Heart left ventricle (tissue), 16 donors: ENCODE results near the gene NAB1. TPM values are rescaled to one million over a fixed set of nuclear protein-coding genes. Genes with fewer than 3 reads are reported as not detected.
A peak's percentile ranks its signal among the peaks of the same experiment; 100 is the strongest.

Experiments used
- ATAC-seq, 4 donors: fragments of 200-7000 bp; cut with Tn5 transposase; one replicate each; pipeline ENCODE4 v1.9.1; 2020 to 2022; ENCODE audit warnings: moderate library complexity in 4 of 4, mild to moderate bottlenecking in 3 of 4, moderate number of reproducible peaks in 1 of 4
- DNase-seq, 5 donors: peaks; one replicate each; pipeline ENCODE4 v3.0.0-alpha.2; 2020
- H3K27ac ChIP-seq, 12 donors: fragments of 200-600 bp; sonication (generic) in 4 of 12; one replicate each; pipeline versions ENCODE4 v1.5.0 to v1.8.0; 2016 to 2022; ENCODE audit warnings: mild to moderate bottlenecking in 2 of 12
- H3K27me3 ChIP-seq, 9 donors: fragments of 200-600 bp; sonication (generic) in 2 of 9; one replicate each; pipeline versions ENCODE4 v1.5.1 to v1.8.0; 2016 to 2022; ENCODE audit warnings: mild to moderate bottlenecking in 3 of 9
- H3K36me3 ChIP-seq, 9 donors: fragments of 200-600 bp; sonication (generic) in 2 of 9; one replicate each; pipeline versions ENCODE4 v1.5.0 to v1.8.0; 2018 to 2022; ENCODE audit warnings: mild to moderate bottlenecking in 2 of 9
- H3K4me1 ChIP-seq, 12 donors: fragments of 200-600 bp; sonication (generic) in 4 of 12; one replicate each; pipeline versions ENCODE4 v1.5.0 to v1.8.0; 2016 to 2022; ENCODE audit warnings: mild to moderate bottlenecking in 3 of 12
- H3K4me3 ChIP-seq, 12 donors: fragments of 200-600 bp; sonication (generic) in 4 of 12; one replicate each; pipeline versions ENCODE4 v1.5.0 to v1.8.0; 2017 to 2022; ENCODE audit warnings: mild to moderate bottlenecking in 9 of 12, moderate library complexity in 4 of 12
- H3K9me3 ChIP-seq, 12 donors: fragments of 200-600 bp; sonication (generic) in 4 of 12; one replicate each; pipeline versions ENCODE4 v1.5.0 to v1.8.0; 2016 to 2022; ENCODE audit warnings: mild to moderate bottlenecking in 1 of 12
- POLR2A ChIP-seq, 2 donors: fragments of 450-650 bp; IDR thresholded peaks; one replicate each; pipeline ENCODE4 v1.6.1; 2017; ENCODE audit warnings: antibody characterized with exemption in 2 of 2, mild to moderate bottlenecking in 2 of 2, moderate library complexity in 2 of 2
- WGBS, 4 donors: extraction: QIAGEN DNeasy Blood & Tissue Kit in 2 of 4; methylation state at CpG; one replicate each; pipeline versions ENCODE4 v1.1.5 to v1.1.7; 2013 to 2018; 5-methylcytosine and 5-hydroxymethylcytosine counted together
- intact Hi-C, 10 donors: fragments of 100-400 bp; cut with DNase I; formaldehyde crosslinking; loops; one replicate each; pipeline versions ENCODE4 v1.11.1 to v1.14.2; 2022
- polyA plus RNA-seq, 2 donors: library from polyadenylated mRNA; stranded (reverse); fragments of 200-250 nt; gene quantifications; one replicate each; pipeline ENCODE4 v1.2.3, GENCODE V29; 2013
- total RNA-seq, 9 donors: library from RNA; depleted of rRNA in 2 of 9; stranded (reverse); fragments of >200 nt in 2 of 9; fragmentation: NEBNext Ultra II Directional in 3 of 9; extraction: Animal tissue kit (Norgen Biotek cat#: 25700) in 3 of 9; gene quantifications; one replicate each; pipeline versions ENCODE4 v1.1.0 to v1.2.4, GENCODE V29; 2016 to 2023
- TF ChIP-seq, protein P1 (sequence below), 12 donors: fragments of 200-600 bp; sonication (generic) in 4 of 12; IDR thresholded peaks; one replicate each; pipeline versions ENCODE4 v1.5.0 to v1.8.0; 2018 to 2022; ENCODE audit warnings: antibody characterized with exemption in 12 of 12, mild to moderate bottlenecking in 5 of 12
- donor health status: ischemic (EF 13 %, LVEDD 7.1; RV severe dilation, severe dysfunction).
- donor health status: healthy with polysubstance abuse.
- donor health status: DM: no; HTN: yes; CAD: no.
- donor health status: DM: no; HTN: no; CAD: no.
- donor health status: ischemic (EF 25% LVEDD 6.9; RV normal size, moderate dysfunction).
- donor health status: ischemic (EF 25% LVEDD 5.7; RV mildly dilated, moderate dysfunction).
- donor health status: healthy.
- donor health status: DM: yes; HTN: yes; CAD: no.
- donor health status: ischemic (EF 35%, LVEDD 5.7; RV mildly dilated, moderate dysfunction).
- donor health status: nonischemic (EF 11% LVEDD 7.7; RV severe dilation, severe dysfunction).
- donor health status: DM: yes; HTN: yes; CAD: no.
- donor health status: PGD.
- donor health status: ischemic (EF 29% LVEDD 5.4; RV normal size, mild dysfunction).
- donor health status: nonischemic (EF 23%, LVEDD 6.1; RV moderate dilation, normal function).

Gene NAB1
- total and polyA plus RNA-seq, 11 donors: 10.1 to 41.8 (median 29.1) TPM

DNA sequence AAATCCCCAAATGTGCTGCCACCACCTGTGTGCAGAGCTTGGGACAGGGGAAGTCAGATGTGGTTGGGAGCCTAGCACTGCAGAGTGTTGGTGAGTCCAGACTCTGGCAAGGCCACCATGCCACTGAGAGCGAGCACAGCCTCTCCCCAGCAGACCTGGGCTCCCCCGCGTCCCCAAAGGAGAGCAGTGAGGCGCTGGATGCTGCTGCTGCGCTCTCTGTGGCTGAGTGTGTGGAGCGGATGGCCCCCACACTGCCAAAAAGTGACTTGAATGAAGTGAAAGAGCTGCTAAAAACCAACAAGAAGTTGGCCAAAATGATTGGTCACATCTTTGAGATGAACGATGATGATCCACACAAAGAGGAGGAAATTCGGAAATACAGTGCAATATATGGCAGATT lies 10.7 kb downstream of the NAB1 start:
- no peak for DNase-seq
- peak in 1 of 4 donors; percentile 31 for ATAC-seq
- TF ChIP-seq, protein P1, sequence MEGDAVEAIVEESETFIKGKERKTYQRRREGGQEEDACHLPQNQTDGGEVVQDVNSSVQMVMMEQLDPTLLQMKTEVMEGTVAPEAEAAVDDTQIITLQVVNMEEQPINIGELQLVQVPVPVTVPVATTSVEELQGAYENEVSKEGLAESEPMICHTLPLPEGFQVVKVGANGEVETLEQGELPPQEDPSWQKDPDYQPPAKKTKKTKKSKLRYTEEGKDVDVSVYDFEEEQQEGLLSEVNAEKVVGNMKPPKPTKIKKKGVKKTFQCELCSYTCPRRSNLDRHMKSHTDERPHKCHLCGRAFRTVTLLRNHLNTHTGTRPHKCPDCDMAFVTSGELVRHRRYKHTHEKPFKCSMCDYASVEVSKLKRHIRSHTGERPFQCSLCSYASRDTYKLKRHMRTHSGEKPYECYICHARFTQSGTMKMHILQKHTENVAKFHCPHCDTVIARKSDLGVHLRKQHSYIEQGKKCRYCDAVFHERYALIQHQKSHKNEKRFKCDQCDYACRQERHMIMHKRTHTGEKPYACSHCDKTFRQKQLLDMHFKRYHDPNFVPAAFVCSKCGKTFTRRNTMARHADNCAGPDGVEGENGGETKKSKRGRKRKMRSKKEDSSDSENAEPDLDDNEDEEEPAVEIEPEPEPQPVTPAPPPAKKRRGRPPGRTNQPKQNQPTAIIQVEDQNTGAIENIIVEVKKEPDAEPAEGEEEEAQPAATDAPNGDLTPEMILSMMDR (IDR thresholded peaks at IDR 0.05): no peak
- no peak for TF ChIP-seq POLR2A (IDR thresholded peaks at IDR 0.05)
- Histone ChIP-seq H3K9me3 (peaks cover 0 to under 1% (median 0%) of the 10 kb centered on the region in 12 donors), H3K36me3 (peaks cover 0 to 32% (median 10%) of the 10 kb centered on the region in 9 donors), H3K4me1 (peaks cover 0 to 96% (median 81%) of the 10 kb centered on the region in 12 donors), H3K4me3 (no peak overlapping the region), H3K27ac (no peak overlapping the region), H3K27me3 (no peaks in the 10 kb centered on the region)
- WGBS, 4 donors: 85 to 91% (median 87%) methylated on average over 8 of the region's 8 CpGs
- intact Hi-C loops: loop anchor here in 1 of 10 donors (10.0 kb wide), 1 partner anchor 125 kb away; the partner anchor contains the start of gene NEMP2

DNA sequence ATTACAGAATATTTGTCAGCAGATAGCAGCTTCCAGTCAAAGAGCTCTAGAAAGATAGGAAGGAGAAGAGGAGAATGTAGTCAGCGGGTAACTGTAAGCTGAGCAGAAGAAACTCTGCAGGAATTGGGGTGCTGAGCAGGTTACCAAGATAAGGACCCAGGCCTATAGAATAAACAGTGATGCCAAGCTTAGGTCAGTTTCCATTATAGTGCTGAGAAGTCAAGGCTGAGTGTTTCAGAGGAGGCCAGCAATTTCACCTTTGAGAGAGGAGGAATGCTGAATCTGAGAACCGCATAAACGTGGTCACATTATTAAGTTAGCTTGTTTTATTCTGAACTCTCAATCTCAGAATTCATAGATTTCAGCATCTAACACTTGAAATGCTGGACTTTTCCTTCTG lies 13.9 kb downstream of the NAB1 start:
- Histone ChIP-seq H3K27ac (peak overlapping the region in 2 of 12 donors; percentile 8 to 12), H3K36me3 (peaks cover 0 to 37% (median 10%) of the 10 kb centered on the region in 9 donors), H3K4me3 (no peak overlapping the region), H3K27me3 (no peaks in the 10 kb centered on the region), H3K9me3 (peaks cover 0 to 8% (median 0%) of the 10 kb centered on the region in 12 donors), H3K4me1 (peaks cover 0 to 76% (median 61%) of the 10 kb centered on the region in 12 donors)
- TF ChIP-seq, protein P1 (IDR thresholded peaks at IDR 0.05): no peak
- no peak for TF ChIP-seq POLR2A (IDR thresholded peaks at IDR 0.05)
- ATAC-seq: peak in 3 of 4 donors; percentile 9 to 22 (median 12)
- 55 to 61% (median 58%) methylated on average over 3 of the region's 3 CpGs for whole genome bisulfite sequencing, 4 donors
- no peak for DNase-seq
- intact Hi-C loops: no loop called here

DNA sequence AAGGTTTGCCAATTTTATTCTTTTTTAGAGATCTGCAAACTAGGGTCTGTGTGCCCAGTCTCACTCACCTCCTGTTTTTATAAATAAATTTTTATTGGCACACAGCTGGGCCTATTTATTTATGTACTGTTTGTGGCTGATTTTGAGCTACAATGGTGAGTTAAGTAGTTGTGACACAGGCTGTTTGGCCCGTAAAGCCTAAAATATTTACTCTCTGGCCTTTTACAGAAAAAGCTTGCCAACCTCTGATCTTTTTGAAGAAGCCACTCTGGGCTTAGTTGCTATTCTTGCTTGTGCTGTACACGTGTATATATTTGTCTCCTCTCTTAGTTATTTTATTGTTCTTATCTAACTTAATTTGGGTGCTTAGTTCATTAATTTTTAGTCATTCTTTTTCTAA lies 14.5 kb downstream of the NAB1 start:
- intact Hi-C loops: no loop called here
- Histone ChIP-seq H3K4me1 (peaks cover 0 to 70% (median 55%) of the 10 kb centered on the region in 12 donors), H3K9me3 (peaks cover 0 to 8% (median 0%) of the 10 kb centered on the region in 12 donors), H3K36me3 (peaks cover 0 to 37% (median 10%) of the 10 kb centered on the region in 9 donors), H3K27me3 (no peaks in the 10 kb centered on the region), H3K27ac (peak overlapping the region in 1 of 12 donors; percentile 8), H3K4me3 (no peak overlapping the region)
- ATAC-seq (no peak), DNase-seq (no peak)
- WGBS, 4 donors: 12 to 36% (median 22%) methylated on average over 2 of the region's 2 CpGs
- TF ChIP-seq, protein P1 (IDR thresholded peaks at IDR 0.05): no peak
- TF ChIP-seq POLR2A (IDR thresholded peaks at IDR 0.05): no peak

DNA sequence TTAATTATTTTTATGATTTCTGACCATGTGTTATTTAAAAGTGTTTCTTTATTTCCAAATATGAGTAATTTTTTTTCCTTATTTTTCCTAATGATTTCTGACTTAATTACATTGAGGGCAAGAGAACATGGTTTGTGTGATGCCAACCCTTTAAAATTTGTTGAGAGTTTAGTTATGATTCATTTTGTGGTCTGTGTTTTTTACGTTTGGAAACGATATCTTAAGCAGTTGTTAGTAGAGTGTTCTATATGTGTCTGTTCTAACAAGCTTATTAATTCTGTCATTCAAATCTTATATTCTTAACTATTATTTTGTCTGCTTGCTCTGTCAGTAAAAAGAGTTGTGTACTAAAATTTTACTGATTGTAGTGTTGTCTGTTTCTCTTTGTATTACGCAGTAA lies 15.0 kb downstream of the NAB1 start:
- no peak for DNase-seq
- Histone ChIP-seq H3K27me3 (no peaks in the 10 kb centered on the region), H3K4me3 (no peak overlapping the region), H3K27ac (no peak overlapping the region), H3K9me3 (peaks cover 0 to 8% (median 0%) of the 10 kb centered on the region in 12 donors), H3K4me1 (peaks cover 0 to 65% (median 51%) of the 10 kb centered on the region in 12 donors), H3K36me3 (peaks cover 0 to 37% (median 11%) of the 10 kb centered on the region in 9 donors)
- 73 to 83% (median 79%) methylated on average over 3 of the region's 3 CpGs for WGBS, 4 donors
- intact Hi-C loops: no loop called here
- TF ChIP-seq, protein P1 (IDR thresholded peaks at IDR 0.05): no peak
- no peak for TF ChIP-seq POLR2A (IDR thresholded peaks at IDR 0.05)
- no peak for ATAC-seq
